Thyroid gland (tissue), 4 donors: Measurements from ENCODE around the gene SYT13. TPM values are rescaled to one million over a fixed set of nuclear protein-coding genes. Genes with fewer than 3 reads are reported as not detected.

Source experiments
- DNase-seq, 2 donors: peaks; one replicate each; pipeline ENCODE4 v3.0.0-alpha.2; 2019
- H3K27ac ChIP-seq, 3 donors: fragments of 200-600 bp; sonication (generic); 1 replicate in 2 of 3; 2 replicates in 1 of 3; pipeline ENCODE4 v1.5.1; 2016 to 2019; ENCODE audit warnings: mild to moderate bottlenecking in 1 of 3, moderate library complexity in 1 of 3
- H3K27me3 ChIP-seq: fragments of 200-600 bp; sonication (generic); one replicate; pipeline ENCODE4 v1.5.1; 2019
- H3K36me3 ChIP-seq, 2 donors: fragments of 200-600 bp; sonication (generic); one replicate each; pipeline ENCODE4 v1.5.1; 2016 to 2019
- H3K4me1 ChIP-seq, 2 donors: fragments of 200-600 bp; sonication (generic); one replicate each; pipeline ENCODE4 v1.5.1; 2017 to 2019
- H3K4me3 ChIP-seq, 3 donors: fragments of 200-600 bp; sonication (generic); replicated peaks in 1 of 3; 1 replicate in 2 of 3; 2 replicates in 1 of 3; pipeline ENCODE4 v1.5.1; 2016; ENCODE audit warnings: mild to moderate bottlenecking in 1 of 3
- H3K9me3 ChIP-seq: fragments of 200-600 bp; sonication (generic); one replicate; pipeline ENCODE4 v1.5.1; 2017
- CTCF ChIP-seq, 6 experiments: fragments of 200-600 bp in 3 of 6; fragments of 450-650 bp in 3 of 6; sonication (generic) in 3 of 6; IDR thresholded peaks; one replicate each; pipeline ENCODE4 v1.5.1; 2016 to 2019; ENCODE audit warnings: antibody characterized with exemption in 6 of 6, mild to moderate bottlenecking in 2 of 6, inconsistent platforms in 1 of 6, moderate library complexity in 1 of 6
- POLR2A ChIP-seq, 2 donors: fragments of 450-650 bp; IDR thresholded peaks; one replicate each; pipeline ENCODE4 v1.6.1; 2017; ENCODE audit warnings: antibody characterized with exemption in 2 of 2, mild to moderate bottlenecking in 2 of 2, moderate library complexity in 1 of 2
- WGBS, 2 donors: methylation state at CpG; one replicate each; pipeline ENCODE4 v1.1.5; 2017; 5-methylcytosine and 5-hydroxymethylcytosine counted together
- intact Hi-C: fragments of 100-400 bp; cut with DNase I; formaldehyde crosslinking; loops from one replicate; pipeline ENCODE4 v1.15.1; 2023
- total RNA-seq, 4 donors: library from RNA; depleted of rRNA; stranded (reverse); fragments of >200 nt; gene quantifications; one replicate each; pipeline ENCODE4 v1.2.3, GENCODE V29; 2016

SYT13 gene
- total RNA-seq, 4 donors from 2014 or later = 1.6 to 12.7 (median 4.3) TPM

- peaks cover 0 to 5% of the 10 kb centered on the region in 2 donors for H3K4me1 ChIP-seq
- H3K9me3 ChIP-seq = no peaks in the 10 kb centered on the region
- H3K4me3 ChIP-seq = no peak overlapping the region
- H3K36me3 ChIP-seq = no peaks in the 10 kb centered on the region
- no peaks in the 10 kb centered on the region for H3K27me3 ChIP-seq
- H3K27ac ChIP-seq = no peak overlapping the region
- DNase-seq = no peak
- WGBS, 2 donors = 92 to 95% methylated on average over 9 of the region's 9 CpGs
- no peak for TF ChIP-seq POLR2A (IDR thresholded peaks at IDR 0.05)
- TF ChIP-seq CTCF (IDR thresholded peaks at IDR 0.05) = no peak
- intact Hi-C loops = no loop called here
These were observed 30.1 kb upstream of the SYT13 start for GRCh38 chr11:45316258-45316657.

- Histone ChIP-seq H3K4me1 (peaks cover 0 to 5% of the 10 kb centered on the region in 2 donors), H3K27me3 (no peaks in the 10 kb centered on the region), H3K36me3 (no peaks in the 10 kb centered on the region), H3K27ac (no peak overlapping the region), H3K4me3 (no peak overlapping the region), H3K9me3 (no peaks in the 10 kb centered on the region)
- intact Hi-C loops = no loop called here
- DNase-seq = no peak
- WGBS, 2 donors = 93 to 94% methylated on average over 2 of the region's 2 CpGs
- no peak for TF ChIP-seq POLR2A (IDR thresholded peaks at IDR 0.05)
- TF ChIP-seq CTCF (IDR thresholded peaks at IDR 0.05) = no peak
These were observed 28.8 kb upstream of the SYT13 start for GRCh38 chr11:45314900-45315299.

- Histone ChIP-seq H3K4me3 (no peak overlapping the region), H3K36me3 (no peaks in the 10 kb centered on the region), H3K27ac (no peak overlapping the region), H3K9me3 (no peaks in the 10 kb centered on the region), H3K4me1 (peaks cover 0 to 5% of the 10 kb centered on the region in 2 donors), H3K27me3 (no peaks in the 10 kb centered on the region)
- 42 to 64% methylated on average over 1 of the region's 1 CpG for WGBS, 2 donors
- intact Hi-C loops = no loop called here
- TF ChIP-seq CTCF (IDR thresholded peaks at IDR 0.05) (no peak), POLR2A (IDR thresholded peaks at IDR 0.05) (no peak)
- DNase-seq = no peak
These were observed 27.2 kb upstream of the SYT13 start for GRCh38 chr11:45313171-45313865.

- 68 to 69% methylated on average over 5 of the region's 5 CpGs for WGBS, 2 donors
- intact Hi-C loops = no loop called here
These were observed 19.9 kb upstream of the SYT13 start for GRCh38 chr11:45305874-45306623.

More at GRCh38 chr11:45305874-45306623, 19.9 kb upstream of the SYT13 start:
- Histone ChIP-seq H3K27me3 (no peaks in the 10 kb centered on the region), H3K36me3 (no peaks in the 10 kb centered on the region), H3K27ac (no peak overlapping the region), H3K4me3 (no peak overlapping the region), H3K4me1 (no peaks in the 10 kb centered on the region), H3K9me3 (no peaks in the 10 kb centered on the region)
- TF ChIP-seq POLR2A (IDR thresholded peaks at IDR 0.05) (no peak), CTCF (IDR thresholded peaks at IDR 0.05) (no peak)
- no peak for DNase-seq
